Pulmonary artery endothelial cell (primary cell): ENCODE results near the gene DDC. TPM values are rescaled to one million over a fixed set of nuclear protein-coding genes. Genes with fewer than 3 reads are reported as not detected.
"Not testable (repeated sequence)": the region's sequence is repeated elsewhere in the genome, so short reads cannot be mapped to it uniquely, and the experiment has no call there.

Experiments
- DNase-seq: peaks from one replicate; pipeline ENCODE4 v3.0.0-alpha.2; 2011; ENCODE audit warnings: low read depth, low spot score
- total RNA-seq: library from RNA; depleted of rRNA; stranded (reverse); fragments of >200 nt; gene quantifications from 2 replicates; pipeline ENCODE4 v1.2.3, GENCODE V29; 2014

Gene DDC
- total RNA-seq, 1 donor from 2014 or later, result not detected

- no peak for DNase-seq
Measured at GRCh38 chr7:50555594-50556140, 9.5 kb downstream of the DDC start.

DNA sequence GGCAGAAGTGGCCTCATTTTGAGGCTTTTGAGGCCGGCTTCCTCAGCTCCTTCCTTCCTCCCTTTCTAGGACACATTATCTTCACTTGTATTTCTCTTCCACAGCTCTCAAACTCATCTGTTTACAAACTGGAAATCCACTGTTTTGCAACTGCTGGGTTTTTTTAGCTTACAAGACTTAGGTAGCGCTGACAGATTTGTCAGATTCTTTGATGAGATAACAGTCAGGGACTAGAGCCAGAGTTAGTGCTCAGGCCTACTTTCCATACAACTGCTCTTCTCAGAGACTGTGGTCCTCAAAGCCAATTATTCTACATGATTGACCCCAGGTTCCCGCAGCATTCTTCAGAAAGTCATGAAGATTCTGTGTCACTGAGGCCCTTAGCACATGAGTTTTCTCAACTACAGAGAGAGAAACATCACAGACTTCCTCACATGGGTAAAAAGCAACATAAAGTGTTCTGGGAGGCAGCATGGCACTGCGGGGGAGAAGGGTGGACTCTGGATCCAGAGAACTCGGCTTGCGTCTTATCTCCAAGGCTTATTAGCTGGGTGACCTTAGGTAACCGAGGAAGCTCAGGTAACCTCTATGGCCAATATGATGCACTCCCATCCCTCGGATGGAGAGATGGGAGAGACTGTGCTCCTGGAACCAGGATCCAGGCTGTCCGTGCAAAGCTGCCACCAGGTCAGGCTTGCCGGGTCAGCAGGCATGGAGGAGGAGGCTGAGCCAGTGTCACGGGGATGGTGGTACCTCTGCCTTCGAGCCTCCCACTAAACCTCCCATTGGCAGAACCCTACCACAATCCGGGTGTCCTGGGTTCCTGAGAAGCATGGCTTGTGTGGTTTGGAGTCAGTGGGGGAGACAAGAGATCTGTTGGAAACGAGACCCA, 10.5 kb downstream of the DDC start:
- no peak for DNase-seq

DNA sequence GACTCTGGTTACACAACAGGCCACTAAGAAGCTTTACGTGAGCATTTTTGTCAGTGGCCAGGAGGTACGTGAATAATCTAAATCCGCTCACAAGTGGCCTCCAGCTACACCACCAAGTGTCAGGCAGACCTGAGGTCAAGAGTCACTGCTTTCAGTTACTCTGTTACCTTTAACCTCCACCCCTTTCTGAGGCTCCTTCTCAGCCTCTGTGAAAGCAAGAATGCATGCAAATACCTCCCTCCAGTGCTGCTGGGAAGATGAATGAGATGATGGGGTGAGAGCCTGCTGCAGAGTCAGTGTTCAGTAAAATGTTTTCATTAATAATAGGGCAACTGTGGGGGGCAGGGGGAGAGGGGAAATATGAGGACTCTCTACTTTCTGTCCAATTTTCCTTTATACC, 11.2 kb downstream of the DDC start:
- DNase-seq, result no peak

GRCh38 chr7:50552921-50553320, 12.3 kb downstream of the DDC start:
- no peak for DNase-seq

- DNase-seq, result no peak
Measured at GRCh38 chr7:50552139-50552538, 13.1 kb downstream of the DDC start.

DNA sequence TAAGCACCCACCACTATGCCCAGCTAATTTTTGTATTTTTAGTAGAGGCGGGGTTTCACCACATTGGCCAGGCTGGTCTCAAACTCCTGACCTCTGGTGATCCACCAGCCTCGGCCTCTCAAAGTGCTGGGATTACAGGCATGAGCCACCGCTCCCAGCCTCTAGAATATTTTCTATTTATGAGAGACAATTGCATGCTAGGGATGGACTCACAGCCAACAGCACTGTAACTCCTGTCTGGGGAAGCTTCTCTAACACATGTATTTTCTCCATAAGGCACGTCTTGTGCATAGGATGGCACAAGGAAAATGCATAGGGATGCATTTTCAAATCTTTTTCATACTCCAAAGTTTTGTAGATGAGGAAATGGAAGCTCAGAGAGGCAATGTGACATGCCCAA, 19.6 kb downstream of the DDC start:
- DNase-seq, result not testable (repeated sequence)

DNA sequence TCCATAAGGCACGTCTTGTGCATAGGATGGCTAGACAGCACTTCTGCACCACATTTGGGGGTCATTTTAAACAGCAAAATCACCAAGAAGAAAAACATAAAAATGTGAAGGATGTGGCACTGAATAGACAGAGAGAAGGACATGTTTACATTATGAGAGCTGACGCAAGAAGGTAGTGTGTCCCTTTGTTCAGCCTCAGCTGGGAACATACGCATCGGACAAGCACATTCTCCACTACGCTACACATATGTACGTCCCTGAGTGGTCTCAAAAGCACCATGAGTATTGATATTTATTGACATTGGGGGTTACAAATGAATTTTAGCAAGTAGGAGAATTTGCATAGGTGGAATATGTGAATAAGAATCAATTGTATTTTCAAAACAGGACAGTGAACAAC, 20.2 kb downstream of the DDC start:
- DNase-seq, result no peak

GRCh38 chr7:50543776-50544442, 21.3 kb downstream of the DDC start:
- DNase-seq, result no peak

- DNase-seq, result no peak
Measured at GRCh38 chr7:50542132-50542531, 23.1 kb downstream of the DDC start.

GRCh38 chr7:50540785-50541579, 24.2 kb downstream of the DDC start:
- no peak for DNase-seq

DNA sequence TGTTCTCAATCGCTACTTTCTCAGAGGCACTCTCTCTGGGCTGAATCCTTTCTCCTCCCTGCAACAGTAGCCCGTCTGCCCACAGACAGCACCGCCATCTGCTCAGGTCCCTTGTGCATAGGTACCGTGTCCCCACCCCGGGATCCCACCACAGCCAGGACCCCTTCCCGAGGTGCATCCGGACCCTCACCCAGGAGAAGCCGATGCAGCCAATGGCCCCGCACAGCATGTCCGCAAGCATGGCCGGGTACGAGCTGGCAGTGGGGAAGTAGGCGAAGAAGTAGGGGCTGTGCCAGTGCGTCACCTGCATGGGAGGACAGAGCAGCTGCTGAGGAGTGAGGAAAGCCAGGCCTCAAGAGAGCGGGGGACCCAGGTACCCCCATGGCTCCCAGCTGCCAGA, 25.5 kb downstream of the DDC start:
- DNase-seq, result no peak

DNA sequence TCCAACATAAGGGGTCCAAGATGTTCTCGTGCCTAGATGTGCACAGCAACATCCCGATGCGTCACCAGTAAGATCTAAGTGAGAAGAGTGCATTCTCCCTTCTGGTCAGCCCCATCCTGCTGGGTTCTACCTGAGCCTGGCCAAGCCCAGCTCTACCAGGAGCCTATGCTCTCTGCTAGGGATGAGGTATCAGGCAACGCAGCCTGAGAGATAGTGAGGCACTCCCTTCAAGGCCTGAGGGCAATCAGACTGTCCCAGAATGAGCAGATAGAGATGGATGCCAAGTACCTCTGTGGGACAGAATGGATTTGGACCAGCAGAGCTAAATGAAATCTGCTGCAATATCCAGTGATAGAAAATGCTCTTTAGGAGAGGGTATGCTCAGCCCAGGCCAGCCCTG, 26.7 kb downstream of the DDC start:
- DNase-seq, result no peak

DNA sequence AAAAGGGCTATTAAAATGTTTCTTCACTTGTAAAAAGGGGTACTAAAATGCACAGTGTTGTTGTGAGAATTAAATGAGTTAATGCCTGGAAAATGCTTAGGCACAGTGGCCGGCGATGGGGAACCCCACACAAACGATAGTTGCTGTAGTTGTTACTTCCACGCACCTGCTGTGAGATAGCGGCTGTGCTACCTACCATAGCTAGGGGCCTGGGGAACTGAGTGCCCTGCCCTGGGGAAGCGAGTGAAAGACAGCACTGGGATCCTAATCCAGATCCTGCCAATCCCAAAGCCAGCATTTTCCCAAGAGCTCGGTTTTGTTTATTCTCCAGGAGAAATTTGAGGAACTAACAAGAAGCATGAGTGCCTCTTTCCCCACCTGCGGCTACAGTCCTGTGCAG, 27.8 kb downstream of the DDC start:
- no peak for DNase-seq

GRCh38 chr7:50535291-50535711, 29.9 kb downstream of the DDC start:
- DNase-seq, result not testable (repeated sequence)

DNA sequence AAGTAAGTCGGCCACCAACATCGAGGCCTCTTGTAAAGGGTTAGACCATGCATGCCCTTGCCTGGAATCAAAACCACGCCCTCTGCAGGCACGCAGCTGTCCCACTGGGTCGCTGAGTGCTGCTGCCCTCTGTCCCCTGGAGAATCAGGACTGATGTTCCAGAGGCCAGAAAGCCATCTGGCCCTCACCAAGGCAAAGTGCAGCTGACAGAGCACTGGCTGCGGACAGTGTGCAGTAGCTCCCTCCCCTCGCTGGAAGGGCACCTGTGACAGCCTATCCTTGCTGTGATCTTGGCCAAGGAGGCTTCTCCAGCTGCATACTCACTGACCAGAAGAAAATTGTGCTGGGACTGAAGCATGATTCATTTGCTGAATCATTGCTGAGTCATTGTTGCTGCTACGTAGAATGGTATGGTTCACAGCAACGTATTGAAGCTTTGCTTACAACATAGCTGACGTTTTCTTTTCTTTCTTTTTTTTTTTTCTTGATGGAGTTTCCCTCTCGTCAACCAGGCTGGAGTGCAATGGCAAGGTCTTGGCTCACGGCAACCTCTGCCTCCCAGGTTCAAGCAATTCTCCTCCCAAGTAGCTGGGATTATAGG, 30.4 kb downstream of the DDC start:
- DNase-seq, result peak; percentile 90

DNA sequence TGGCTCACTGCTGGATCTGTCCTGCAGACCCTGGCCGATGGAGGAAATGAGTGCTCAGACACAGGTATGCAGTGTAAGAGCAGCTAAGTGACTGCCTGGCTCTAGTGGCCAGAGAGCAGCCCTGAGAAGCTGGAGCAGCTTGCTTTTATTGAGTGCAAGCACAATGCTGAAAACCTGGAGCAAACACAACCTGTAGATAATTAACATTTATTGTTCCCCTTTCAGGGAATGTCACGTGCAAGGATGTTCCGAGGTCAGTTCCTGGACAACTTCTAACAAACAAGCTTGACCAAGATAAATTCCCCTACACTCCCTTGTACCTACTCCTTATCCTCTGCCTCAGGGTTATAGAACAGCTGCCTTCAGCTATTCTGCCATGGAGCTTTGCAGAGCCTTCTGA, 31.3 kb downstream of the DDC start:
- DNase-seq, result no peak

DNA sequence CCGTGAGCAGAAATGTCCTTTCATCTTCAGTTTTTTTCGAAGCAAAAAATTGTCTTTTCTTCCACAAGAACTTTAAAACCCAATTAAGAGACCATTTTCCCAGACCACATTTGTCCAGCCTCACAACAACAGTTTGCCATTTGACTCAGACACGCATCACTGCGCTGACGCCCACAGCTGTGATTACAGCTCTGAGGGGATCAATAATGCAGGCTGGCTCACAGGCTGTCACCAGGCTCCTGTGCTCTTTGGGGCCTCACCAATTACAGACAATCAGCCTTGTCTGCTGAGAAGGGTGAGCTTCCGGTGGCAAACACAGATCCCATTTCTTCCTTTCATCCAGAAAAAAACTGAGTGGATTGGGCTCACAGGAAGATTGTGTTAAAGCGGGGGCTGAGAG, 33.3 kb downstream of the DDC start:
- DNase-seq, result no peak

- DNase-seq, result no peak
Measured at GRCh38 chr7:50531401-50531911, 33.7 kb downstream of the DDC start.

GRCh38 chr7:50530766-50531165, 34.4 kb downstream of the DDC start:
- no peak for DNase-seq

- no peak for DNase-seq
Measured at GRCh38 chr7:50529093-50529862, 35.9 kb downstream of the DDC start.
